IMR-90 (cell line): Measurements from ENCODE around the gene PLEKHH1.

Experiments used
- CTCF ChIP-seq: conservative IDR thresholded peaks from 2 replicates; pipeline ENCODE4 v1.5.1; 2012; ENCODE audit warnings: mild to moderate bottlenecking, low read depth, low read length, improper control_type of control experiment
- MXI1 ChIP-seq: IDR thresholded peaks from 2 replicates; pipeline ENCODE4 v1.6.1; 2012; ENCODE audit warnings: low read depth, mild to moderate bottlenecking, low read length, moderate library complexity, borderline replicate concordance
- POLR2A ChIP-seq: IDR thresholded peaks from 2 replicates; pipeline ENCODE4 v1.6.1; 2012; ENCODE audit warnings: mild to moderate bottlenecking, low read depth, low read length
- RFX5 ChIP-seq: IDR thresholded peaks from 2 replicates; pipeline ENCODE4 v1.8.0; 2012; ENCODE audit warnings: low read depth, mild to moderate bottlenecking, low read length, moderate library complexity
- USF2 ChIP-seq: fragments of 150-350 bp; IDR thresholded peaks from 2 replicates; pipeline ENCODE4 v1.6.1; 2017; ENCODE audit warnings: mild to moderate bottlenecking, antibody characterized with exemption, low read length, low read depth

GRCh38 chr14:67544590-67544989, 11.5 kb downstream of the PLEKHH1 start:
- no peak for TF ChIP-seq CTCF
- no peak for TF ChIP-seq MXI1
- no peak for TF ChIP-seq RFX5
- no peak for TF ChIP-seq USF2
- no peak for TF ChIP-seq POLR2A
